HEK293 (cell line): ENCODE data around the gene CDK10.

Source experiments
- IKZF3 ChIP-seq: fragments of 450-650 bp; IDR thresholded peaks from 2 replicates; pipeline ENCODE4 v1.5.0; 2018; ENCODE audit warnings: missing biosample characterization, mild to moderate bottlenecking, missing genetic modification characterization, moderate library complexity
- KLF10 ChIP-seq: fragments of 450-650 bp; IDR thresholded peaks from 2 replicates; pipeline ENCODE4 v1.5.1; 2018; ENCODE audit warnings: missing biosample characterization, mild to moderate bottlenecking, missing genetic modification characterization
- KLF16 ChIP-seq: fragments of 450-650 bp; formaldehyde crosslinking; IDR thresholded peaks from 2 replicates; pipeline ENCODE4 v1.5.1; 2017; ENCODE audit warnings: missing biosample characterization, missing genetic modification characterization
- KLF17 ChIP-seq: fragments of 450-650 bp; formaldehyde crosslinking; IDR thresholded peaks from 2 replicates; pipeline ENCODE4 v1.5.1; 2016; ENCODE audit warnings: missing biosample characterization, missing genetic modification characterization
- MZF1 ChIP-seq: fragments of 450-650 bp; formaldehyde crosslinking; IDR thresholded peaks from 2 replicates; pipeline ENCODE4 v1.5.1; 2017; ENCODE audit warnings: missing biosample characterization, missing genetic modification characterization, borderline replicate concordance
- PRDM4 ChIP-seq: fragments of 450-650 bp; formaldehyde crosslinking; IDR thresholded peaks from 2 replicates; pipeline ENCODE4 v1.5.1; 2017; ENCODE audit warnings: missing biosample characterization, missing genetic modification characterization
- RBAK ChIP-seq: fragments of 450-650 bp; formaldehyde crosslinking; IDR thresholded peaks from 2 replicates; pipeline ENCODE4 v1.5.1; 2016; ENCODE audit warnings: missing biosample characterization, missing genetic modification characterization
- TCF7L2 ChIP-seq: IDR thresholded peaks from 2 replicates; pipeline ENCODE4 v1.6.1; 2011; ENCODE audit warnings: low read depth, mild to moderate bottlenecking, inconsistent platforms, low read length, moderate library complexity, borderline replicate concordance
- ZBTB7A ChIP-seq: fragments of 450-650 bp; formaldehyde crosslinking; IDR thresholded peaks from 2 replicates; pipeline ENCODE4 v1.5.1; 2016; ENCODE audit warnings: low read depth, missing biosample characterization, missing genetic modification characterization
- ZBTB8A ChIP-seq: fragments of 450-650 bp; formaldehyde crosslinking; IDR thresholded peaks from 2 replicates; pipeline ENCODE4 v1.5.1; 2016; ENCODE audit warnings: missing biosample characterization, missing genetic modification characterization
- ZEB2 ChIP-seq: fragments of 450-650 bp; formaldehyde crosslinking; IDR thresholded peaks from 2 replicates; pipeline ENCODE4 v1.5.1; 2016; ENCODE audit warnings: missing biosample characterization, missing genetic modification characterization
- ZFP3 ChIP-seq: fragments of 450-650 bp; formaldehyde crosslinking; IDR thresholded peaks from 2 replicates; pipeline ENCODE4 v1.5.1; 2016; ENCODE audit warnings: low read depth, missing biosample characterization, missing genetic modification characterization
- ZFP41 ChIP-seq: fragments of 450-650 bp; formaldehyde crosslinking; IDR thresholded peaks from 2 replicates; pipeline ENCODE4 v1.5.1; 2016; ENCODE audit warnings: missing biosample characterization, missing genetic modification characterization, borderline replicate concordance
- ZNF112 ChIP-seq: fragments of 450-650 bp; formaldehyde crosslinking; IDR thresholded peaks from 2 replicates; pipeline ENCODE4 v1.5.0; 2017; ENCODE audit warnings: missing biosample characterization, missing genetic modification characterization
- ZNF140 ChIP-seq: fragments of 450-650 bp; formaldehyde crosslinking; IDR thresholded peaks from 2 replicates; pipeline ENCODE4 v1.5.1; 2016; ENCODE audit warnings: missing biosample characterization, missing genetic modification characterization
- ZNF184 ChIP-seq: fragments of 450-650 bp; IDR thresholded peaks from 2 replicates; pipeline ENCODE4 v1.5.1; 2018; ENCODE audit warnings: missing biosample characterization, mild to moderate bottlenecking, missing genetic modification characterization
- ZNF19 ChIP-seq: fragments of 450-650 bp; formaldehyde crosslinking; IDR thresholded peaks from 2 replicates; pipeline ENCODE4; 2016; ENCODE audit warnings: missing biosample characterization, missing genetic modification characterization, low read depth
- ZNF24 ChIP-seq: fragments of 450-650 bp; formaldehyde crosslinking; IDR thresholded peaks from 2 replicates; pipeline ENCODE4 v1.5.1; 2016; ENCODE audit warnings: missing biosample characterization, missing genetic modification characterization
- ZNF266 ChIP-seq: fragments of 450-650 bp; formaldehyde crosslinking; IDR thresholded peaks from 2 replicates; pipeline ENCODE4 v1.5.1; 2016; ENCODE audit warnings: missing biosample characterization, missing genetic modification characterization, low read depth
- ZNF302 ChIP-seq: fragments of 450-650 bp; formaldehyde crosslinking; IDR thresholded peaks from 2 replicates; pipeline ENCODE4 v1.5.1; 2016; ENCODE audit warnings: missing biosample characterization, missing genetic modification characterization, low read depth
- ZNF391 ChIP-seq: fragments of 450-650 bp; formaldehyde crosslinking; IDR thresholded peaks from 2 replicates; pipeline ENCODE4 v1.5.1; 2016; ENCODE audit warnings: low read depth, missing biosample characterization, missing genetic modification characterization, borderline replicate concordance
- ZNF426 ChIP-seq: fragments of 450-650 bp; formaldehyde crosslinking; IDR thresholded peaks from 2 replicates; pipeline ENCODE4 v1.5.1; 2017; ENCODE audit warnings: missing biosample characterization, missing genetic modification characterization, mild to moderate bottlenecking, inconsistent platforms, moderate library complexity
- ZNF544 ChIP-seq: fragments of 450-650 bp; formaldehyde crosslinking; IDR thresholded peaks from 2 replicates; pipeline ENCODE4 v1.5.0; 2017; ENCODE audit warnings: missing biosample characterization, missing genetic modification characterization
- ZNF548 ChIP-seq: fragments of 450-650 bp; formaldehyde crosslinking; IDR thresholded peaks from 2 replicates; pipeline ENCODE4 v1.5.1; 2016; ENCODE audit warnings: missing biosample characterization, missing genetic modification characterization
- ZNF555 ChIP-seq: fragments of 450-650 bp; formaldehyde crosslinking; conservative IDR thresholded peaks from 2 replicates; pipeline ENCODE4 v1.5.1; 2017; ENCODE audit warnings: missing biosample characterization, mild to moderate bottlenecking, missing genetic modification characterization, inconsistent platforms
- ZNF560 ChIP-seq: fragments of 450-650 bp; formaldehyde crosslinking; IDR thresholded peaks from 2 replicates; pipeline ENCODE4 v1.5.1; 2017; ENCODE audit warnings: missing biosample characterization, missing genetic modification characterization, borderline replicate concordance
- ZNF623 ChIP-seq: fragments of 450-650 bp; formaldehyde crosslinking; IDR thresholded peaks from 2 replicates; pipeline ENCODE4 v1.5.1; 2016; ENCODE audit warnings: missing biosample characterization, missing genetic modification characterization
- ZNF664 ChIP-seq: fragments of 450-650 bp; formaldehyde crosslinking; IDR thresholded peaks from 2 replicates; pipeline ENCODE4 v1.5.1; 2016; ENCODE audit warnings: missing biosample characterization, missing genetic modification characterization
- ZNF768 ChIP-seq: fragments of 450-650 bp; formaldehyde crosslinking; IDR thresholded peaks from 2 replicates; pipeline ENCODE4 v1.5.1; 2018; ENCODE audit warnings: missing biosample characterization, mild to moderate bottlenecking, missing genetic modification characterization
- ZNF792 ChIP-seq: fragments of 450-650 bp; formaldehyde crosslinking; IDR thresholded peaks from 2 replicates; pipeline ENCODE4 v1.5.1; 2016; ENCODE audit warnings: missing biosample characterization, missing genetic modification characterization
- TF ChIP-seq, protein P1 (sequence below): fragments of 450-650 bp; formaldehyde crosslinking; IDR thresholded peaks from 2 replicates; pipeline ENCODE4; 2016; ENCODE audit warnings: missing biosample characterization, missing genetic modification characterization
- TF ChIP-seq, protein P2 (sequence below): fragments of 450-650 bp; formaldehyde crosslinking; IDR thresholded peaks from 2 replicates; pipeline ENCODE4 v1.5.1; 2017; ENCODE audit warnings: missing biosample characterization, missing genetic modification characterization
- TF ChIP-seq, protein P3 (sequence below): fragments of 450-650 bp; formaldehyde crosslinking; IDR thresholded peaks from 2 replicates; pipeline ENCODE4 v1.5.1; 2016; ENCODE audit warnings: missing biosample characterization, missing genetic modification characterization

The CDK10 gene

GRCh38 chr16:89700100-89700648 is 13.7 kb downstream of the CDK10 start (continued):
- TF ChIP-seq ZNF140 (tag by site-specific recombination) (no peak), ZNF768 (no peak), ZNF664 (no peak), ZNF391 (tag by site-specific recombination) (0 out of 2 replicates have a peak, but pooled peaks have one; percentile 32), ZNF623 (no peak), ZBTB8A (tag by site-specific recombination) (no peak), ZNF560 (tag by site-specific recombination) (no peak), ZNF112 (no peak), ZFP41 (tag by site-specific recombination) (no peak), RBAK (tag by site-specific recombination) (no peak), ZNF24 (tag by site-specific recombination) (no peak), ZFP3 (tag by site-specific recombination) (no peak), ZEB2 (peak; percentile 98), ZNF548 (tag by site-specific recombination) (no peak), KLF16 (tag by site-specific recombination) (peak; percentile 92), KLF17 (peak; percentile 94), IKZF3 (tag by site-specific recombination) (peak; percentile 95), MZF1 (tag by site-specific recombination) (no peak), ZNF792 (tag by site-specific recombination) (no peak), ZBTB7A (tag by site-specific recombination) (no peak), TCF7L2 (no peak), ZNF544 (tag by site-specific recombination) (no peak), ZNF266 (tag by site-specific recombination) (no peak), ZNF426 (tag by site-specific recombination) (no peak), PRDM4 (tag by site-specific recombination) (peak; percentile 40; the same call in 1 of the 2 replicates), ZNF184 (no peak), ZNF302 (tag by site-specific recombination) (no peak), KLF10 (peak; percentile 96), ZNF555 (tag by site-specific recombination) (no peak), ZNF19 (no peak)
- TF ChIP-seq, protein P1, sequence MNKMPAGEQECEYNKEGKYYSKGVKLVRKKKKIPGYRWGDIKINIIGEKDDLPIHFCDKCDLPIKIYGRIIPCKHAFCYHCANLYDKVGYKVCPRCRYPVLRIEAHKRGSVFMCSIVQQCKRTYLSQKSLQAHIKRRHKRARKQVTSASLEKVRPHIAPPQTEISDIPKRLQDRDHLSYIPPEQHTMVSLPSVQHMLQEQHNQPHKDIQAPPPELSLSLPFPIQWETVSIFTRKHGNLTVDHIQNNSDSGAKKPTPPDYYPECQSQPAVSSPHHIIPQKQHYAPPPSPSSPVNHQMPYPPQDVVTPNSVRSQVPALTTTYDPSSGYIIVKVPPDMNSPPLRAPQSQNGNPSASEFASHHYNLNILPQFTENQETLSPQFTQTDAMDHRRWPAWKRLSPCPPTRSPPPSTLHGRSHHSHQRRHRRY (tag by site-specific recombination), result no peak
- TF ChIP-seq, protein P2, sequence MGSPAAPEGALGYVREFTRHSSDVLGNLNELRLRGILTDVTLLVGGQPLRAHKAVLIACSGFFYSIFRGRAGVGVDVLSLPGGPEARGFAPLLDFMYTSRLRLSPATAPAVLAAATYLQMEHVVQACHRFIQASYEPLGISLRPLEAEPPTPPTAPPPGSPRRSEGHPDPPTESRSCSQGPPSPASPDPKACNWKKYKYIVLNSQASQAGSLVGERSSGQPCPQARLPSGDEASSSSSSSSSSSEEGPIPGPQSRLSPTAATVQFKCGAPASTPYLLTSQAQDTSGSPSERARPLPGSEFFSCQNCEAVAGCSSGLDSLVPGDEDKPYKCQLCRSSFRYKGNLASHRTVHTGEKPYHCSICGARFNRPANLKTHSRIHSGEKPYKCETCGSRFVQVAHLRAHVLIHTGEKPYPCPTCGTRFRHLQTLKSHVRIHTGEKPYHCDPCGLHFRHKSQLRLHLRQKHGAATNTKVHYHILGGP, result no peak
- TF ChIP-seq, protein P3, sequence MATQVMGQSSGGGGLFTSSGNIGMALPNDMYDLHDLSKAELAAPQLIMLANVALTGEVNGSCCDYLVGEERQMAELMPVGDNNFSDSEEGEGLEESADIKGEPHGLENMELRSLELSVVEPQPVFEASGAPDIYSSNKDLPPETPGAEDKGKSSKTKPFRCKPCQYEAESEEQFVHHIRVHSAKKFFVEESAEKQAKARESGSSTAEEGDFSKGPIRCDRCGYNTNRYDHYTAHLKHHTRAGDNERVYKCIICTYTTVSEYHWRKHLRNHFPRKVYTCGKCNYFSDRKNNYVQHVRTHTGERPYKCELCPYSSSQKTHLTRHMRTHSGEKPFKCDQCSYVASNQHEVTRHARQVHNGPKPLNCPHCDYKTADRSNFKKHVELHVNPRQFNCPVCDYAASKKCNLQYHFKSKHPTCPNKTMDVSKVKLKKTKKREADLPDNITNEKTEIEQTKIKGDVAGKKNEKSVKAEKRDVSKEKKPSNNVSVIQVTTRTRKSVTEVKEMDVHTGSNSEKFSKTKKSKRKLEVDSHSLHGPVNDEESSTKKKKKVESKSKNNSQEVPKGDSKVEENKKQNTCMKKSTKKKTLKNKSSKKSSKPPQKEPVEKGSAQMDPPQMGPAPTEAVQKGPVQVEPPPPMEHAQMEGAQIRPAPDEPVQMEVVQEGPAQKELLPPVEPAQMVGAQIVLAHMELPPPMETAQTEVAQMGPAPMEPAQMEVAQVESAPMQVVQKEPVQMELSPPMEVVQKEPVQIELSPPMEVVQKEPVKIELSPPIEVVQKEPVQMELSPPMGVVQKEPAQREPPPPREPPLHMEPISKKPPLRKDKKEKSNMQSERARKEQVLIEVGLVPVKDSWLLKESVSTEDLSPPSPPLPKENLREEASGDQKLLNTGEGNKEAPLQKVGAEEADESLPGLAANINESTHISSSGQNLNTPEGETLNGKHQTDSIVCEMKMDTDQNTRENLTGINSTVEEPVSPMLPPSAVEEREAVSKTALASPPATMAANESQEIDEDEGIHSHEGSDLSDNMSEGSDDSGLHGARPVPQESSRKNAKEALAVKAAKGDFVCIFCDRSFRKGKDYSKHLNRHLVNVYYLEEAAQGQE (tag by site-specific recombination), result no peak
